Activated CD4-positive, alpha-beta T cell treated with anti-CD3 and anti-CD28 coated beads for 36 hours (primary cell): ENCODE measurements around the gene PCK1. TPM values are rescaled to one million over a fixed set of nuclear protein-coding genes. Genes with fewer than 3 reads are reported as not detected.

Experiments used
- ATAC-seq: fragments of 200-7000 bp; cut with Tn5 transposase; one replicate; pipeline ENCODE4 v1.10.0; 2021; ENCODE audit warnings: mild to moderate bottlenecking, moderate library complexity
- CTCF ChIA-PET: fragments of 350-600 bp; sonication (Branson Sonifier 250); formaldehyde crosslinking; loops from one replicate; lab custom pipeline; 2021; ENCODE audit warnings: antibody characterized with exemption; lab: Charles Lee
- POLR2A ChIA-PET: fragments of 350-600 bp; sonication (Branson Sonifier 250); formaldehyde crosslinking; loops from one replicate; lab custom pipeline; 2021; ENCODE audit warnings: antibody characterized with exemption, inconsistent platforms; lab: Charles Lee
- DNase-seq: peaks from one replicate; pipeline ENCODE4 v3.0.0-alpha.2; 2020
- H3K27ac Mint-ChIP-seq: one replicate; pipeline ENCODE4 v1.8.0; 2021; ENCODE audit warnings: mixed read lengths
- H3K27me3 Mint-ChIP-seq: one replicate; pipeline ENCODE4 v1.8.0; 2021; ENCODE audit warnings: mixed read lengths
- H3K36me3 Mint-ChIP-seq: one replicate; pipeline ENCODE4 v1.8.0; 2021; ENCODE audit warnings: low read depth, mixed read lengths
- H3K4me1 Mint-ChIP-seq: one replicate; pipeline ENCODE4 v1.8.0; 2021; ENCODE audit warnings: mixed read lengths
- H3K4me3 Mint-ChIP-seq: one replicate; pipeline ENCODE4 v1.8.0; 2021; ENCODE audit warnings: mild to moderate bottlenecking, moderate library complexity, mixed read lengths
- H3K9me3 Mint-ChIP-seq: one replicate; pipeline ENCODE4 v1.8.0; 2021; ENCODE audit warnings: low read depth, mixed read lengths
- intact Hi-C, 2 experiments: fragments of 100-400 bp; cut with DNase I in 1 of 2; cut with micrococcal nuclease in 1 of 2; formaldehyde crosslinking; loops; one replicate each; pipeline versions ENCODE4 v1.14.2 to v1.15.1; 2022 to 2024; cut with DNase I, micrococcal nuclease
- total RNA-seq, 2 experiments: library from RNA; stranded (reverse); gene quantifications; one replicate each; pipeline ENCODE4 v1.2.3, GENCODE V29; 2021

PCK1 gene
- total RNA-seq, 2 experiments from 2014 or later, result not detected

- H3K27ac Mint-ChIP-seq, result no peak overlapping the region
- no peak for ATAC-seq
- H3K4me1 Mint-ChIP-seq, result no peaks in the 10 kb centered on the region
- H3K27me3 Mint-ChIP-seq, result peaks cover 27% of the 10 kb centered on the region
- POLR2A ChIA-PET, result no interaction called here
- CTCF ChIA-PET, result no interaction called here
- no peak for DNase-seq
- intact Hi-C loops, result no loop called here
- peaks cover 3% of the 10 kb centered on the region for H3K9me3 Mint-ChIP-seq
- no peaks in the 10 kb centered on the region for H3K36me3 Mint-ChIP-seq
- H3K4me3 Mint-ChIP-seq, result no peak overlapping the region
Observed at GRCh38 chr20:57586943-57587277, 26.0 kb downstream of the PCK1 start.

GRCh38 chr20:57587278-57587988 lies 26.5 kb downstream of the PCK1 start:
- POLR2A ChIA-PET, result no interaction called here
- H3K4me1 Mint-ChIP-seq, result no peaks in the 10 kb centered on the region
- no peak overlapping the region for H3K4me3 Mint-ChIP-seq
- no peak overlapping the region for H3K27ac Mint-ChIP-seq
- intact Hi-C loops, result no loop called here
- ATAC-seq (no peak), DNase-seq (no peak)
- H3K36me3 Mint-ChIP-seq, result no peaks in the 10 kb centered on the region
- CTCF ChIA-PET, result interaction anchor here (0.6 to 0.7 kb wide), 2 partner anchors 15 to 20 kb away, joined by 3 read pairs; no protein-coding TSS in a partner anchor
- peaks cover 3% of the 10 kb centered on the region for H3K9me3 Mint-ChIP-seq
- peaks cover 23% of the 10 kb centered on the region for H3K27me3 Mint-ChIP-seq

GRCh38 chr20:57587989-57588377 lies 27.1 kb downstream of the PCK1 start:
- Mint-ChIP-seq H3K4me3 (no peak overlapping the region), H3K4me1 (no peaks in the 10 kb centered on the region), H3K27me3 (peaks cover 21% of the 10 kb centered on the region), H3K27ac (no peak overlapping the region), H3K36me3 (no peaks in the 10 kb centered on the region), H3K9me3 (peaks cover 3% of the 10 kb centered on the region)
- POLR2A ChIA-PET, result no interaction called here
- ATAC-seq (no peak), DNase-seq (no peak)
- intact Hi-C loops, result no loop called here
- CTCF ChIA-PET, result interaction anchor here (0.6 to 0.7 kb wide), 2 partner anchors 15 to 21 kb away, joined by 3 read pairs; no protein-coding TSS in a partner anchor

- Mint-ChIP-seq H3K4me3 (no peak overlapping the region), H3K4me1 (no peaks in the 10 kb centered on the region), H3K9me3 (peaks cover 3% of the 10 kb centered on the region), H3K27ac (no peak overlapping the region), H3K36me3 (no peaks in the 10 kb centered on the region), H3K27me3 (peaks cover 18% of the 10 kb centered on the region)
- DNase-seq (no peak), ATAC-seq (no peak)
- CTCF ChIA-PET, result no interaction called here
- POLR2A ChIA-PET, result no interaction called here
- intact Hi-C loops, result no loop called here
Observed at GRCh38 chr20:57588596-57588995, 27.7 kb downstream of the PCK1 start.

GRCh38 chr20:57589123-57589727 lies 28.3 kb downstream of the PCK1 start:
- H3K27me3 Mint-ChIP-seq, result peaks cover 13% of the 10 kb centered on the region
- no peak overlapping the region for H3K27ac Mint-ChIP-seq
- ATAC-seq (no peak), DNase-seq (no peak)
- ChIA-PET CTCF (no interaction called here), POLR2A (no interaction called here)
- intact Hi-C loops, result no loop called here
- H3K4me1 Mint-ChIP-seq, result no peaks in the 10 kb centered on the region
- H3K36me3 Mint-ChIP-seq, result no peaks in the 10 kb centered on the region
- H3K4me3 Mint-ChIP-seq, result no peak overlapping the region
- H3K9me3 Mint-ChIP-seq, result peaks cover 3% of the 10 kb centered on the region

- Mint-ChIP-seq H3K36me3 (no peaks in the 10 kb centered on the region), H3K27ac (no peak overlapping the region), H3K4me3 (no peak overlapping the region), H3K4me1 (no peaks in the 10 kb centered on the region), H3K9me3 (peaks cover 3% of the 10 kb centered on the region), H3K27me3 (peaks cover 7% of the 10 kb centered on the region)
- ATAC-seq, result no peak
- intact Hi-C loops, result no loop called here
- ChIA-PET CTCF (no interaction called here), POLR2A (no interaction called here)
- DNase-seq, result no peak
Observed at GRCh38 chr20:57589728-57590484, 29.0 kb downstream of the PCK1 start.

GRCh38 chr20:57590485-57591288 lies 29.8 kb downstream of the PCK1 start:
- DNase-seq, result no peak
- Mint-ChIP-seq H3K36me3 (no peaks in the 10 kb centered on the region), H3K9me3 (peaks cover 3% of the 10 kb centered on the region), H3K4me3 (no peak overlapping the region), H3K27ac (no peak overlapping the region), H3K4me1 (no peaks in the 10 kb centered on the region), H3K27me3 (peaks cover 3% of the 10 kb centered on the region)
- ChIA-PET POLR2A (no interaction called here), CTCF (interaction anchor here (0.6 kb wide), 1 partner anchor 18 kb away, joined by 3 read pairs; no protein-coding TSS in a partner anchor)
- intact Hi-C loops, result no loop called here
- ATAC-seq, result no peak

- Mint-ChIP-seq H3K27me3 (peaks cover 1% of the 10 kb centered on the region), H3K9me3 (peaks cover 3% of the 10 kb centered on the region), H3K27ac (no peak overlapping the region), H3K36me3 (no peaks in the 10 kb centered on the region), H3K4me3 (no peak overlapping the region), H3K4me1 (no peaks in the 10 kb centered on the region)
- DNase-seq (no peak), ATAC-seq (no peak)
- intact Hi-C loops, result no loop called here
- POLR2A ChIA-PET, result no interaction called here
- CTCF ChIA-PET, result interaction anchor here (0.6 to 1.5 kb wide), 3 partner anchors 10 to 28 kb away, joined by 3 to 4 read pairs (median 3); no protein-coding TSS in a partner anchor
Observed at GRCh38 chr20:57591289-57592229, 30.6 kb downstream of the PCK1 start.

- CTCF ChIA-PET, result interaction anchor here (0.8 to 1.6 kb wide), 5 partner anchors 10 to 94 kb away, joined by 3 to 6 read pairs (median 3); no protein-coding TSS in a partner anchor
- intact Hi-C loops, result no loop called here
- POLR2A ChIA-PET, result no interaction called here
- no peaks in the 10 kb centered on the region for H3K36me3 Mint-ChIP-seq
- no peak overlapping the region for H3K4me3 Mint-ChIP-seq
- no peak overlapping the region for H3K27ac Mint-ChIP-seq
- DNase-seq (no peak), ATAC-seq (no peak)
- H3K27me3 Mint-ChIP-seq, result no peaks in the 10 kb centered on the region
- peaks cover 3% of the 10 kb centered on the region for H3K9me3 Mint-ChIP-seq
- H3K4me1 Mint-ChIP-seq, result no peaks in the 10 kb centered on the region
Observed at GRCh38 chr20:57592263-57593092, 31.6 kb downstream of the PCK1 start.
